Left lung (tissue), 14 donors: ENCODE measurements around the gene ANKRD39. TPM values are rescaled to one million over a fixed set of nuclear protein-coding genes. Genes with fewer than 3 reads are reported as not detected.

Source experiments
- ATAC-seq: fragments of 200-7000 bp; cut with Tn5 transposase; one replicate; pipeline ENCODE4 v1.9.1; 2020; ENCODE audit warnings: moderate library complexity
- DNase-seq, 4 donors: peaks; one replicate each; pipeline ENCODE4 v3.0.0-alpha.2; 2013 to 2020
- H3K27ac ChIP-seq, 2 donors: fragments of 200-600 bp; sonication (generic) in 1 of 2; one replicate each; pipeline versions ENCODE4 v1.5.0 to v1.8.0; 2020 to 2021
- H3K27me3 ChIP-seq, 2 donors: fragments of 200-600 bp; sonication (generic) in 1 of 2; one replicate each; pipeline versions ENCODE4 v1.5.0 to v1.8.0; 2020 to 2021
- H3K36me3 ChIP-seq, 2 donors: fragments of 200-600 bp; sonication (generic) in 1 of 2; one replicate each; pipeline versions ENCODE4 v1.5.0 to v1.8.0; 2020 to 2021
- H3K4me1 ChIP-seq, 2 donors: fragments of 200-600 bp; one replicate each; pipeline ENCODE4 v1.8.0; 2021
- H3K4me3 ChIP-seq, 2 donors: fragments of 200-600 bp; sonication (generic) in 1 of 2; one replicate each; pipeline versions ENCODE4 v1.5.0 to v1.8.0; 2020 to 2021; ENCODE audit warnings: mild to moderate bottlenecking in 1 of 2
- H3K9me3 ChIP-seq, 2 donors: fragments of 200-600 bp; sonication (generic) in 1 of 2; one replicate each; pipeline versions ENCODE4 v1.5.0 to v1.8.0; 2020 to 2021
- CTCF ChIP-seq, 2 donors: fragments of 200-600 bp; sonication (generic) in 1 of 2; IDR thresholded peaks; one replicate each; pipeline versions ENCODE4 v1.5.0 to v1.8.0; 2021; ENCODE audit warnings: antibody characterized with exemption in 2 of 2
- intact Hi-C, 2 donors: fragments of 100-400 bp; cut with DNase I; formaldehyde crosslinking; loops; one replicate each; pipeline versions ENCODE4 v1.11.2 to v1.14.2; 2022
- long read RNA-seq, 12 donors: library from polyadenylated mRNA in 2 of 12; unstranded in 2 of 12; transcript quantifications; one replicate each; pipeline ENCODE4 v2.0.0 and lab custom pipeline, GENCODE V29; 2019 to 2026
- polyA plus RNA-seq, 6 donors: library from polyadenylated mRNA; unstranded; fragments of 120-200 nt; gene quantifications; one replicate each; pipeline ENCODE4 v1.2.1, GENCODE V29; 2013; ENCODE audit not compliant: insufficient read length in 6 of 6
- total RNA-seq, 2 donors: library from RNA; stranded (reverse); fragmentation: NEBNext Ultra II Directional; extraction: Animal tissue kit (Norgen Biotek cat#: 25700); gene quantifications; one replicate each; pipeline ENCODE4 v1.2.1, GENCODE V29; 2021
- donor health status: DM: no; HTN: yes; CAD: no.
- donor health status: DM: no; HTN: no; CAD: no.

The ANKRD39 gene
- total RNA-seq = 10 to 100 TPM; 11.8 to 11.9 TPM
- 10 to 100 TPM in 4 of 6 donors, 1 to 10 TPM in 2; 7.9 to 10.5 (median 10.4) TPM for polyA plus RNA-seq
- long read RNA-seq, donor 1, transcript ANKRD39-201 (4 exons, 976 nt) = major isoform, 6 of 6 reads
- long read RNA-seq, donor 1, partial matches to known transcripts = 0 of 6 reads
- long read RNA-seq, donor 1, other reads (novel, unspliced or antisense) = 0 of 6 reads
- long read RNA-seq, donor 2, transcript ANKRD39-201 (4 exons, 976 nt) = major isoform, 10 of 10 reads
- long read RNA-seq, donor 2, partial matches to known transcripts = 0 of 10 reads
- long read RNA-seq, donor 2, other reads (novel, unspliced or antisense) = 0 of 10 reads
- long read RNA-seq, donor 3, transcript ANKRD39-201 (4 exons, 976 nt) = major isoform, 8 of 8 reads
- long read RNA-seq, donor 3, partial matches to known transcripts = 0 of 8 reads
- long read RNA-seq, donor 3, other reads (novel, unspliced or antisense) = 0 of 8 reads
- long read RNA-seq, donor 4, transcript ANKRD39-201 (4 exons, 976 nt) = major isoform, 20 of 28 reads
- long read RNA-seq, donor 4, partial matches to known transcripts = 7 of 28 reads
- long read RNA-seq, donor 4, other reads (novel, unspliced or antisense) = 1 of 28 reads
- long read RNA-seq, donor 5, full-length matches to known transcripts = 16 of 16 reads
- long read RNA-seq, donor 5, partial matches to known transcripts = 0 of 16 reads
- long read RNA-seq, donor 5, other reads (novel, unspliced or antisense) = 0 of 16 reads
- long read RNA-seq, donor 6, transcript ANKRD39-201 (4 exons, 976 nt) = major isoform, 6 of 6 reads
- long read RNA-seq, donor 6, partial matches to known transcripts = 0 of 6 reads
- long read RNA-seq, donor 6, other reads (novel, unspliced or antisense) = 0 of 6 reads
- long read RNA-seq, donor 7, transcript ANKRD39-201 (4 exons, 976 nt) = major isoform, 7 of 7 reads
- long read RNA-seq, donor 7, partial matches to known transcripts = 0 of 7 reads
- long read RNA-seq, donor 7, other reads (novel, unspliced or antisense) = 0 of 7 reads
- long read RNA-seq, donor 8, transcript ANKRD39-201 (4 exons, 976 nt) = major isoform, 6 of 6 reads
- long read RNA-seq, donor 8, partial matches to known transcripts = 0 of 6 reads
- long read RNA-seq, donor 8, other reads (novel, unspliced or antisense) = 0 of 6 reads
- long read RNA-seq, donor 9 = 0 reads
- long read RNA-seq, donor 10, transcript ANKRD39-201 (4 exons, 976 nt) = major isoform, 29 of 32 reads
- long read RNA-seq, donor 10, partial matches to known transcripts = 2 of 32 reads
- long read RNA-seq, donor 10, other reads (novel, unspliced or antisense) = 1 of 32 reads
- long read RNA-seq, donor 11, full-length matches to known transcripts = 24 of 24 reads
- long read RNA-seq, donor 11, partial matches to known transcripts = 0 of 24 reads
- long read RNA-seq, donor 11, other reads (novel, unspliced or antisense) = 0 of 24 reads
- long read RNA-seq, donor 12, transcript ANKRD39-201 (4 exons, 976 nt) = major isoform, 8 of 8 reads
- long read RNA-seq, donor 12, partial matches to known transcripts = 0 of 8 reads
- long read RNA-seq, donor 12, other reads (novel, unspliced or antisense) = 0 of 8 reads

- Histone ChIP-seq H3K4me1 (peaks cover 12 to 47% of the 10 kb centered on the region in 2 donors), H3K27me3 (peaks cover 0 to 7% of the 10 kb centered on the region in 2 donors), H3K9me3 (no peaks in the 10 kb centered on the region), H3K4me3 (peak within 1 kb of the TSS; percentile 86 to 93), H3K36me3 (peaks cover 0 to 40% of the 10 kb centered on the region in 2 donors), H3K27ac (peak within 1 kb of the TSS; percentile 78 to 86)
- peak; percentile 76 to 93 for TF ChIP-seq CTCF (IDR thresholded peaks at IDR 0.05)
- DNase-seq = peak; percentile 97 to 99 (median 98)
- peak; percentile 95 for ATAC-seq
- intact Hi-C loops = no loop called here
Observed at GRCh38 chr2:96857667-96858372, at the start of gene ANKRD39. ANKRD39 (minus strand) TSS chr2:96858016; CDS start chr2:96857987, 29 bp downstream.

GRCh38 chr2:96906729-96907114 lies 48.9 kb upstream of the ANKRD39 start:
- DNase-seq = peak in 2 of 4 donors; percentile 62 to 80
- Histone ChIP-seq H3K4me3 (no peak overlapping the region), H3K36me3 (no peaks in the 10 kb centered on the region), H3K27ac (peak overlapping the region; percentile 14 to 72), H3K4me1 (peaks cover 4 to 12% of the 10 kb centered on the region in 2 donors), H3K9me3 (no peaks in the 10 kb centered on the region), H3K27me3 (no peaks in the 10 kb centered on the region)
- intact Hi-C loops = no loop called here
- peak; percentile 45 for ATAC-seq
- no peak for TF ChIP-seq CTCF (IDR thresholded peaks at IDR 0.05)

- Histone ChIP-seq H3K9me3 (no peaks in the 10 kb centered on the region), H3K36me3 (no peaks in the 10 kb centered on the region), H3K27me3 (no peaks in the 10 kb centered on the region), H3K4me1 (peaks cover 4 to 12% of the 10 kb centered on the region in 2 donors), H3K4me3 (no peak overlapping the region), H3K27ac (no peak overlapping the region)
- intact Hi-C loops = no loop called here
- TF ChIP-seq CTCF (IDR thresholded peaks at IDR 0.05) = no peak
- ATAC-seq (no peak), DNase-seq (no peak)
Observed at GRCh38 chr2:96903815-96904214, 46.0 kb upstream of the ANKRD39 start.

- intact Hi-C loops = no loop called here
- H3K27me3 ChIP-seq = no peaks in the 10 kb centered on the region
- no peaks in the 10 kb centered on the region for H3K36me3 ChIP-seq
- no peak for ATAC-seq
- H3K4me1 ChIP-seq = peaks cover 5 to 12% of the 10 kb centered on the region in 2 donors
- DNase-seq = no peak
- no peak overlapping the region for H3K4me3 ChIP-seq
- no peaks in the 10 kb centered on the region for H3K9me3 ChIP-seq
- TF ChIP-seq CTCF (IDR thresholded peaks at IDR 0.05) = no peak
- H3K27ac ChIP-seq = no peak overlapping the region
Observed at GRCh38 chr2:96903318-96903717, 45.5 kb upstream of the ANKRD39 start.
